SK-N-SH (cell line): ENCODE data around the gene TSPYL2. TPM values are rescaled to one million over a fixed set of nuclear protein-coding genes. Genes with fewer than 3 reads are reported as not detected.
A peak's percentile ranks its signal among the peaks of the same experiment; 100 is the strongest.

Source experiments
- CTCF ChIA-PET: fragments of 300-600, 350-600 bp; formaldehyde crosslinking; extraction: SDS; loops from one replicate; lab custom pipeline; 2021; lab: Yijun Ruan, JAX
- POLR2A ChIA-PET: fragments of 350-600 bp; sonication (Branson Sonifier 250); formaldehyde crosslinking; extraction: SDS; loops from one replicate; lab custom pipeline; 2020; ENCODE audit warnings: antibody characterized with exemption, inconsistent platforms; lab: Yijun Ruan, JAX
- DNase-seq: peaks from one replicate; pipeline ENCODE4 v3.0.0; 2012
- H2AFZ ChIP-seq: fragments of 200-600 bp; sonication (generic); 2 replicates; pipeline ENCODE4 v1.8.1; 2016; ENCODE audit warnings: antibody characterized with exemption, mild to moderate bottlenecking, low read depth
- H3F3A ChIP-seq: fragments of 200-600 bp; sonication (generic); replicated peaks from 2 replicates; pipeline ENCODE3; 2016; ENCODE audit warnings: antibody characterized with exemption, mild to moderate bottlenecking; ENCODE audit not compliant: insufficient read depth
- H3K27ac ChIP-seq, 2 experiments: fragments of 200-500 bp in 1 of 2; fragments of 200-600 bp in 1 of 2; sonication (Bioruptor generic) in 1 of 2; sonication (generic), shearing (Covaris generic) in 1 of 2; 2 replicates each; pipeline versions ENCODE4 v1.5.1 to v1.6.1; 2014 to 2016; ENCODE audit warnings: low read depth in 2 of 2, inconsistent platforms in 1 of 2, low read length in 1 of 2, mild to moderate bottlenecking in 1 of 2, mixed read lengths in 1 of 2
- H3K27me3 ChIP-seq: fragments of 200-600 bp; sonication (generic), shearing (Covaris generic); 2 replicates; pipeline ENCODE4 v1.6.1; 2016; ENCODE audit warnings: mixed run types; ENCODE audit not compliant: insufficient read depth
- H3K36me3 ChIP-seq, 2 experiments: fragments of 200-500 bp in 1 of 2; fragments of 200-600 bp in 1 of 2; sonication (Bioruptor generic) in 1 of 2; sonication (generic) in 1 of 2; replicated peaks in 1 of 2; 2 replicates each; pipeline versions ENCODE3 to v1.5.1; 2014 to 2016; ENCODE audit warnings: low read length in 1 of 2, mild to moderate bottlenecking in 1 of 2; ENCODE audit not compliant: insufficient read depth in 2 of 2, control insufficient read depth in 1 of 2
- H3K4me1 ChIP-seq, 2 experiments: fragments of 200-500 bp in 1 of 2; fragments of 200-600 bp in 1 of 2; sonication (Bioruptor generic) in 1 of 2; sonication (generic), shearing (Covaris generic) in 1 of 2; 2 replicates each; pipeline versions ENCODE4 v1.5.1 to v1.6.1; 2014 to 2016; ENCODE audit warnings: low read depth in 1 of 2, low read length in 1 of 2, mixed run types in 1 of 2; ENCODE audit not compliant: insufficient read depth in 2 of 2, control insufficient read depth in 1 of 2
- H3K4me2 ChIP-seq: fragments of 200-600 bp; sonication (generic), shearing (Covaris generic); 2 replicates; pipeline ENCODE4 v1.6.1; 2017; ENCODE audit warnings: mixed run types
- H3K4me3 ChIP-seq, 2 experiments: fragments of 200-500 bp in 1 of 2; fragments of 200-600 bp in 1 of 2; sonication (Bioruptor generic) in 1 of 2; sonication (generic), shearing (Covaris generic) in 1 of 2; 2 replicates each; pipeline versions ENCODE4 v1.5.1 to v1.8.1; 2014 to 2016; ENCODE audit warnings: low read depth in 2 of 2, inconsistent platforms in 1 of 2, low read length in 1 of 2, mild to moderate bottlenecking in 1 of 2, mixed read lengths in 1 of 2, moderate library complexity in 1 of 2
- H3K79me2 ChIP-seq: fragments of 200-600 bp; sonication (generic); 2 replicates; pipeline ENCODE4 v1.8.1; 2017; ENCODE audit warnings: mild to moderate bottlenecking; ENCODE audit not compliant: insufficient read depth
- H3K9ac ChIP-seq: fragments of 200-600 bp; sonication (generic); 2 replicates; pipeline ENCODE4 v1.6.1; 2017; ENCODE audit warnings: mixed run types
- H3K9me2 ChIP-seq: fragments of 200-600 bp; sonication (generic); 2 replicates; pipeline ENCODE4 v1.6.1; 2017; ENCODE audit warnings: mixed run types
- H3K9me3 ChIP-seq: fragments of 200-600 bp; sonication (generic); 2 replicates; pipeline ENCODE4 v1.6.1; 2017; ENCODE audit warnings: mixed run types, mild to moderate bottlenecking, moderate library complexity
- H4K20me1 ChIP-seq: fragments of 200-600 bp; sonication (generic); 2 replicates; pipeline ENCODE4 v1.6.1; 2017; ENCODE audit warnings: mild to moderate bottlenecking, mixed run types; ENCODE audit not compliant: insufficient read depth
- EZH2phosphoT487 ChIP-seq: fragments of 200-600 bp; sonication (generic); IDR thresholded peaks from 2 replicates; pipeline ENCODE4 v1.6.1; 2017; ENCODE audit warnings: low read depth, mixed run types, mild to moderate bottlenecking, antibody characterized with exemption, moderate library complexity, borderline replicate concordance
- FOSL2 ChIP-seq: IDR thresholded peaks from 2 replicates; pipeline ENCODE4 v1.4.0; 2012; ENCODE audit warnings: low read depth, mild to moderate bottlenecking, moderate library complexity, borderline replicate concordance
- FOXJ3 ChIP-seq: sonication (generic); formaldehyde crosslinking; IDR thresholded peaks from 2 replicates; pipeline ENCODE4 v1.5.1; 2020; ENCODE audit warnings: mild to moderate bottlenecking, missing genetic modification reagents
- GATA2 ChIP-seq: sonication (generic); formaldehyde crosslinking; IDR thresholded peaks from 2 replicates; pipeline ENCODE4 v1.5.0; 2020; ENCODE audit warnings: mild to moderate bottlenecking, missing genetic modification reagents
- JUND ChIP-seq: IDR thresholded peaks from 2 replicates; pipeline ENCODE4 v1.4.0; 2012
- NFIC ChIP-seq: IDR thresholded peaks from 2 replicates; pipeline ENCODE4 v1.4.0; 2012; ENCODE audit warnings: borderline replicate concordance
- NRF1 ChIP-seq: IDR thresholded peaks from 2 replicates; pipeline ENCODE4 v1.6.1; 2012; ENCODE audit warnings: low read depth, mild to moderate bottlenecking, low read length
- POLR2AphosphoS5 ChIP-seq: IDR thresholded peaks from 2 replicates; pipeline ENCODE4 v1.6.1; 2012; ENCODE audit warnings: low read depth, low read length
- RAD21 ChIP-seq: IDR thresholded peaks from 2 replicates; pipeline ENCODE4 v1.6.1; 2012; ENCODE audit warnings: mild to moderate bottlenecking, low read length
- RFX5 ChIP-seq: IDR thresholded peaks from 2 replicates; pipeline ENCODE4 v1.6.1; 2012; ENCODE audit warnings: mild to moderate bottlenecking, improper control_type of control experiment, low read length
- RXRA ChIP-seq: IDR thresholded peaks from 2 replicates; pipeline ENCODE4 v1.4.0; 2012; ENCODE audit warnings: low read depth, mild to moderate bottlenecking, borderline replicate concordance
- SMC3 ChIP-seq: IDR thresholded peaks from 2 replicates; pipeline ENCODE4 v1.6.1; 2012; ENCODE audit warnings: low read depth, low read length, improper control_type of control experiment
- TAF1 ChIP-seq: IDR thresholded peaks from 2 replicates; pipeline ENCODE4 v1.6.1; 2012; ENCODE audit warnings: low read depth, mild to moderate bottlenecking, low read length, moderate library complexity, borderline replicate concordance
- TCF12 ChIP-seq: IDR thresholded peaks from 2 replicates; pipeline ENCODE4 v1.4.0; 2012
- TEAD4 ChIP-seq: IDR thresholded peaks from 2 replicates; pipeline ENCODE4 v1.4.0; 2012; ENCODE audit warnings: mild to moderate bottlenecking, borderline replicate concordance; ENCODE audit not compliant: insufficient read depth
- WGBS: methylation state at CpG from one replicate; pipeline ENCODE4 v1.1.6; 2017; ENCODE audit warnings: low lambda C conversion rate; 5-methylcytosine and 5-hydroxymethylcytosine counted together
- polyA plus RNA-seq, 3 experiments: library from polyadenylated mRNA; depleted of rRNA; stranded (reverse); fragments of >200 nt; gene quantifications; 2 replicates each; pipeline ENCODE4 v1.2.3, GENCODE V29; 2012
- TF ChIP-seq, protein P1 (sequence below): IDR thresholded peaks from 2 replicates; pipeline ENCODE4 v1.4.0; 2012; ENCODE audit warnings: low read depth, borderline replicate concordance
- TF ChIP-seq, protein P2 (sequence below): fragments of 200-600 bp; sonication (generic); IDR thresholded peaks from 2 replicates; pipeline ENCODE4 v1.6.1; 2017; ENCODE audit warnings: antibody characterized with exemption, mild to moderate bottlenecking, moderate library complexity
- TF ChIP-seq, protein P3 (sequence below): fragments of 150-350 bp; IDR thresholded peaks from 2 replicates; pipeline ENCODE4 v1.6.1; 2016; ENCODE audit warnings: mild to moderate bottlenecking, low read depth, low read length
- TF ChIP-seq, protein P4 (sequence below): fragments of 150-350 bp; IDR thresholded peaks from 2 replicates; pipeline ENCODE4 v1.6.1; 2017; ENCODE audit warnings: antibody characterized with exemption, low read length, low read depth, borderline replicate concordance

The TSPYL2 gene
- polyA plus RNA-seq, 1 of the 3 experiments (the other 2 are of a cell fraction): 26.4 TPM

DNA sequence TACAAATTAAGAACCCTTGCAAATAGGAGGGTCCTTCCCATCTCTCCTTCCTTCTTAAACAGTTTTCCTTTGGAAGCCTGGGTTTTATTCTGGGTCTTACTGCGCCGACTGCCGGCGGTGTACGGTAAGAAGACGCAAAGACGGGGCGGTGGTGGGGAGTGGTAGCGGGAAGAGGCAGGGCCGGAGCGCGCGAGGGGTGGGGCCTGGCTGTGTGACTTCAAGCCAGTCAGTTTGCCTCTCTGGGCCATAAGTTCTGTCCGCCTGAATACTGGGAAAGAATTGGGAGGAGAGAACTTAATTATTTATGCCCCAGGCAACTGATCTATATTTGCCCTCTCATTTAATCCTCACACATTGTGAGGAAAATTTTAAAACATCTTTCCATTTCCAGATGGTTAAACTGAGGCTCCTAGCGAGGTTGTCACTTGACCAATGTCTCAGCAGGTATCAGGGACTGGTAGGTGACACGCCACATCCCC is 11.0 kb downstream of the TSPYL2 start:
- peak overlapping the region; percentile 64 to 77 for H3K27ac ChIP-seq
- peak overlapping the region; percentile 20; the same call in 1 of the 2 replicates for H3K9ac ChIP-seq
- peaks cover 8% of the 10 kb centered on the region for H3F3A ChIP-seq
- peaks cover 0 to 4% of the 10 kb centered on the region in 2 experiments; a peak in 1 of 4 replicates for H3K4me1 ChIP-seq
- peak overlapping the region; percentile 58 to 60 for H3K4me3 ChIP-seq
- no peaks in the 10 kb centered on the region for H4K20me1 ChIP-seq
- no peaks in the 10 kb centered on the region; the same call in 1 of the 2 replicates for H3K27me3 ChIP-seq
- WGBS: under 1% methylated on average over 13 of the region's 16 CpGs
- H3K9me2 ChIP-seq: no peaks in the 10 kb centered on the region
- H3K9me3 ChIP-seq: no peaks in the 10 kb centered on the region
- no peaks in the 10 kb centered on the region for H3K36me3 ChIP-seq
- ChIA-PET CTCF (no interaction called here), POLR2A (no interaction called here)
- no peaks in the 10 kb centered on the region for H3K79me2 ChIP-seq
- DNase-seq: peak; percentile 78
- H3K4me2 ChIP-seq: peak overlapping the region; percentile 73
- peak overlapping the region; percentile 66 for H2AFZ ChIP-seq
- TF ChIP-seq, protein P1, sequence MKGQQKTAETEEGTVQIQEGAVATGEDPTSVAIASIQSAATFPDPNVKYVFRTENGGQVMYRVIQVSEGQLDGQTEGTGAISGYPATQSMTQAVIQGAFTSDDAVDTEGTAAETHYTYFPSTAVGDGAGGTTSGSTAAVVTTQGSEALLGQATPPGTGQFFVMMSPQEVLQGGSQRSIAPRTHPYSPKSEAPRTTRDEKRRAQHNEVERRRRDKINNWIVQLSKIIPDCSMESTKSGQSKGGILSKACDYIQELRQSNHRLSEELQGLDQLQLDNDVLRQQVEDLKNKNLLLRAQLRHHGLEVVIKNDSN: no peak
- no peak for TF ChIP-seq NFIC
- TF ChIP-seq, protein P2, sequence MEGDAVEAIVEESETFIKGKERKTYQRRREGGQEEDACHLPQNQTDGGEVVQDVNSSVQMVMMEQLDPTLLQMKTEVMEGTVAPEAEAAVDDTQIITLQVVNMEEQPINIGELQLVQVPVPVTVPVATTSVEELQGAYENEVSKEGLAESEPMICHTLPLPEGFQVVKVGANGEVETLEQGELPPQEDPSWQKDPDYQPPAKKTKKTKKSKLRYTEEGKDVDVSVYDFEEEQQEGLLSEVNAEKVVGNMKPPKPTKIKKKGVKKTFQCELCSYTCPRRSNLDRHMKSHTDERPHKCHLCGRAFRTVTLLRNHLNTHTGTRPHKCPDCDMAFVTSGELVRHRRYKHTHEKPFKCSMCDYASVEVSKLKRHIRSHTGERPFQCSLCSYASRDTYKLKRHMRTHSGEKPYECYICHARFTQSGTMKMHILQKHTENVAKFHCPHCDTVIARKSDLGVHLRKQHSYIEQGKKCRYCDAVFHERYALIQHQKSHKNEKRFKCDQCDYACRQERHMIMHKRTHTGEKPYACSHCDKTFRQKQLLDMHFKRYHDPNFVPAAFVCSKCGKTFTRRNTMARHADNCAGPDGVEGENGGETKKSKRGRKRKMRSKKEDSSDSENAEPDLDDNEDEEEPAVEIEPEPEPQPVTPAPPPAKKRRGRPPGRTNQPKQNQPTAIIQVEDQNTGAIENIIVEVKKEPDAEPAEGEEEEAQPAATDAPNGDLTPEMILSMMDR: peak; percentile 60
- no peak for TF ChIP-seq JUND
- TF ChIP-seq EZH2phosphoT487: no peak
- no peak for TF ChIP-seq NRF1
- TF ChIP-seq SMC3: peak; percentile 54; the same call in 1 of the 2 replicates
- no peak for TF ChIP-seq FOXJ3 (CRISPR knock-in tag)
- TF ChIP-seq FOSL2: no peak
- TF ChIP-seq RAD21: peak; percentile 72
- TF ChIP-seq RFX5: no peak
- no peak for TF ChIP-seq POLR2AphosphoS5

DNA sequence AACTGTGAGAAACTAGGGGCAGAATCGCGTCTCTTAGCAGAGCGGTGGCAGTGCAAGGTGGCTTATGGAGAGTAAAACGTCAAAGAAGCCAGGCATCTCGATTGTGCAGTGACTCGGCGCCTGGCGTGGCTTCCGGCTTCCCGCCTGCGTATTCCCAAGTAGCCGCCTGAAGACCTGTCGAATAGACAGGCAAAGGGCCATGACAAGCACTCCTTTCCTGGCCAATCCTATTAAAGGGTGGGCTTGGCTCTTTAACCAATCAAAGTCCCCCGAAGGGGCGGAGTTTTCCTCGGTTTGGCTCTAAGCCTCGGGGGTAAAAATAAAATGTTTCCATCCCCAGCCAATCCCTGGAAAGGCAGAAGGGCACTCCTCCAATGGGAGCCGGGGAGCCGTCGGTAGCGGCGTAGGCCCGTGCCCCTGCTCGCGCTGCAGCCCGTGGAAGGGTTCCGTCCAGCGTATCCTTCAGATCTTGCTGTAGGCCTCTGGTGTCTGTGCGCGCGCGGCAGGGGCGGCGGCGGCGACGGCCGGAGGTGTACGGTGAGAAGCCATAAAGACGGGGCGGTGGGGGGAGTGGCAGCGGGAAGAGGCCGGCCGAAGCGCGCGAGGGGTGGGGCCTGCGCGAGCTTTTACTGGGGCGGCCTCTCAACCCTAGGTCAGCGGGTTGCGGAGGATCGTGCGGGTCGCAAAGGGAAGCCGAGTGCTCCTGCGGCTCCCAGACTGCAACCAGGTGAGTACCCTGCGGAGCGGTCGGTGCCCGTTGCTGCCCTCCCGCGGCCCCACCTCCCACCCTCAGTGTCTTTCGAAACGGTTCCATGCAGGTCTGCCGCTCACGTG is 11.8 kb downstream of the TSPYL2 start, which contains the start of gene KANTR:
TSS of gene KANTR (plus strand) at position 395 of the 834 bp plus-strand sequence. CDS start 30,131 bp downstream, outside the sequence.
- H3K27ac ChIP-seq: peak within 1 kb of the TSS; percentile 64 to 80
- H3K4me3 ChIP-seq: peak within 1 kb of the TSS; percentile 60 to 66
- no peaks in the 10 kb centered on the region for H4K20me1 ChIP-seq
- no peaks in the 10 kb centered on the region for H3K36me3 ChIP-seq
- peaks cover 6% of the 10 kb centered on the region for H3F3A ChIP-seq
- peak within 1 kb of the TSS; percentile 69 for H3K9ac ChIP-seq
- no peaks in the 10 kb centered on the region for H3K79me2 ChIP-seq
- POLR2A ChIA-PET: interaction anchor here (1.3 kb wide), 1 partner anchor 12 kb away, joined by 3 read pairs; the partner anchor contains the start of gene TSPYL2
- 9% methylated on average over 26 of the region's 67 CpGs for WGBS
- peak within 1 kb of the TSS; percentile 85 for H2AFZ ChIP-seq
- peak within 1 kb of the TSS; percentile 75 for H3K4me2 ChIP-seq
- H3K4me1 ChIP-seq: peaks cover 0 to 3% of the 10 kb centered on the region in 2 experiments; a peak in 1 of 4 replicates
- no peaks in the 10 kb centered on the region for H3K9me3 ChIP-seq
- peak; percentile 89 for DNase-seq
- H3K9me2 ChIP-seq: no peaks in the 10 kb centered on the region
- CTCF ChIA-PET: interaction anchor here (1.3 kb wide), 1 partner anchor 22 kb away, joined by 7 read pairs; no protein-coding TSS in a partner anchor
- no peaks in the 10 kb centered on the region; the same call in 1 of the 2 replicates for H3K27me3 ChIP-seq
- TF ChIP-seq, protein P3, sequence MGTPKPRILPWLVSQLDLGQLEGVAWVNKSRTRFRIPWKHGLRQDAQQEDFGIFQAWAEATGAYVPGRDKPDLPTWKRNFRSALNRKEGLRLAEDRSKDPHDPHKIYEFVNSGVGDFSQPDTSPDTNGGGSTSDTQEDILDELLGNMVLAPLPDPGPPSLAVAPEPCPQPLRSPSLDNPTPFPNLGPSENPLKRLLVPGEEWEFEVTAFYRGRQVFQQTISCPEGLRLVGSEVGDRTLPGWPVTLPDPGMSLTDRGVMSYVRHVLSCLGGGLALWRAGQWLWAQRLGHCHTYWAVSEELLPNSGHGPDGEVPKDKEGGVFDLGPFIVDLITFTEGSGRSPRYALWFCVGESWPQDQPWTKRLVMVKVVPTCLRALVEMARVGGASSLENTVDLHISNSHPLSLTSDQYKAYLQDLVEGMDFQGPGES: peak; percentile 41; the same call in 1 of the 2 replicates
- 0 out of 2 replicates have a peak, but pooled peaks have one; percentile 29 for TF ChIP-seq TAF1
- TF ChIP-seq FOSL2: no peak
- TF ChIP-seq, protein P2: no peak
- no peak for TF ChIP-seq RXRA
- no peak for TF ChIP-seq NRF1
- no peak for TF ChIP-seq TEAD4
- no peak for TF ChIP-seq GATA2 (CRISPR knock-in tag)
- no peak for TF ChIP-seq TCF12
- TF ChIP-seq, protein P4, sequence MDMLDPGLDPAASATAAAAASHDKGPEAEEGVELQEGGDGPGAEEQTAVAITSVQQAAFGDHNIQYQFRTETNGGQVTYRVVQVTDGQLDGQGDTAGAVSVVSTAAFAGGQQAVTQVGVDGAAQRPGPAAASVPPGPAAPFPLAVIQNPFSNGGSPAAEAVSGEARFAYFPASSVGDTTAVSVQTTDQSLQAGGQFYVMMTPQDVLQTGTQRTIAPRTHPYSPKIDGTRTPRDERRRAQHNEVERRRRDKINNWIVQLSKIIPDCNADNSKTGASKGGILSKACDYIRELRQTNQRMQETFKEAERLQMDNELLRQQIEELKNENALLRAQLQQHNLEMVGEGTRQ: no peak
